ENCODE measurements around the gene SEC23B.
"Not testable (repeated sequence)": the region's sequence is repeated elsewhere in the genome, so short reads cannot be mapped to it uniquely, and the experiment has no call there.

SEC23B gene

GRCh38 chr20:18507218-18508191, at the start of gene SEC23B:
TSS of gene SEC23B (plus strand) at chr20:18507940. CDS start at chr20:18510836, 2,896 bp downstream.
- peak; percentile 97 for DNase-seq

- no peak for DNase-seq
These were observed 42.1 kb upstream of the SEC23B start for GRCh38 chr20:18465536-18466200.

- no peak for DNase-seq
These were observed 41.2 kb upstream of the SEC23B start for GRCh38 chr20:18466574-18466893.

GRCh38 chr20:18466894-18467730, 40.6 kb upstream of the SEC23B start, which contains the start of the genes DZANK1 and POLR3F:
TSS of gene DZANK1 (minus strand) at chr20:18467030. CDS start at chr20:18465358, 1,672 bp downstream.
TSS of gene POLR3F (plus strand) at chr20:18467390. CDS start at chr20:18467507, 117 bp downstream.
- DNase-seq = peak; percentile 97 to 98 (median 97)

GRCh38 chr20:18477218-18477617, 30.5 kb upstream of the SEC23B start:
- no peak for DNase-seq

GRCh38 chr20:18477821-18478220, 29.9 kb upstream of the SEC23B start:
- DNase-seq = no peak

- no peak for DNase-seq
These were observed 26.1 kb upstream of the SEC23B start for GRCh38 chr20:18481596-18481995.

GRCh38 chr20:18488301-18488700, 19.4 kb upstream of the SEC23B start:
- no peak for DNase-seq

GRCh38 chr20:18496042-18496441, 11.7 kb upstream of the SEC23B start:
- DNase-seq = no peak

- DNase-seq = peak; percentile 84 to 93 (median 90)
These were observed 10.8 kb upstream of the SEC23B start, which contains the start of gene RBBP9 for GRCh38 chr20:18496740-18497592. TSS of gene RBBP9 (minus strand) at chr20:18497225. CDS start at chr20:18497167, 58 bp downstream.

- DNase-seq = no peak
These were observed 10.1 kb upstream of the SEC23B start for GRCh38 chr20:18497603-18498002.

GRCh38 chr20:18501672-18502071, 6.1 kb upstream of the SEC23B start:
- DNase-seq = not testable (repeated sequence)

GRCh38 chr20:18504479-18505060, 3.2 kb upstream of the SEC23B start:
- DNase-seq = peak; percentile 63 to 85 (median 82)

- DNase-seq = no peak
These were observed 996 bp upstream of the SEC23B start for GRCh38 chr20:18506744-18507143.

- peak; percentile 20 to 61 (median 48) for DNase-seq
These were observed 3.8 kb downstream of the SEC23B start for GRCh38 chr20:18511571-18511970.

- no peak for DNase-seq
These were observed 5.5 kb downstream of the SEC23B start for GRCh38 chr20:18513208-18513607.

GRCh38 chr20:18514127-18514526, 6.4 kb downstream of the SEC23B start:
- no peak for DNase-seq

GRCh38 chr20:18515973-18516372, 8.2 kb downstream of the SEC23B start:
- no peak for DNase-seq

- not testable (repeated sequence) for DNase-seq
These were observed 14.3 kb downstream of the SEC23B start for GRCh38 chr20:18522066-18522465.

- DNase-seq = no peak
These were observed 15.3 kb downstream of the SEC23B start for GRCh38 chr20:18523066-18523465.

GRCh38 chr20:18524646-18525045, 16.9 kb downstream of the SEC23B start:
- peak in 2 of 3 donors; percentile 20 to 30 for DNase-seq

Data from suppressor macrophage treated with lipopolysaccharide for 1 hour (primary cell).